Measurements from ENCODE around the gene GALNT9.

GALNT9 gene

DNA sequence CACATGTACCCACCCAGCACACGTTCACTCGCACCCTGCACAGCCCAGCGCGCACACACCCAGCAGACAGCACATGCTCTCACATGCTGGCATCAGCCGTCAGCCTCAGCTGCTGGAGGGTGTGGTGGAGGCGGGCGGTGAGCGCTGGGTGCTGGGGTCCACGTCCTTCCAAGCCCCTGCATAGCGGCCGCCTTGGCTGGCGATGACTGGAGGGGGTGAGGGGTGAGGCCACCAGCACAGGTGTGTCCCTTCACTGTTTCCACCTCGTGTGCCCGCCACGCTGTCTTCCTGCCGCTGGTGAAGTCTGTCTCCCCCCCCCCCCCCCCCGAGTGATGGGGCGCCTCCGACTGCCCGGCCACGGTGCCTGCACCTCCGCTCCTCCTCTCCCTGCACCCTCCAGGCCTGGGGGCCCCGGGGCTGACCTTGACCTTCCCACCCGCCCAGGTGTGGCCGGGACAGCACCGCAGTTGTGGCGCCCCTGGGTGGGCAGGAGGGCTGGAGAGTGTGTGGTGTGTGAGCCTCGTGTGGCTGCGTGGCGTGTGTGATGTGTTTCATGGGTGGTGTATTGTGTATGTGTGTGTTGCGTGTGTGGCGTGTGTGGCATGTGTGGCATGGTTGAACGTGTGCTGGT is 147.7 kb downstream of the GALNT9 start:
- TF ChIP-seq, protein P1, sequence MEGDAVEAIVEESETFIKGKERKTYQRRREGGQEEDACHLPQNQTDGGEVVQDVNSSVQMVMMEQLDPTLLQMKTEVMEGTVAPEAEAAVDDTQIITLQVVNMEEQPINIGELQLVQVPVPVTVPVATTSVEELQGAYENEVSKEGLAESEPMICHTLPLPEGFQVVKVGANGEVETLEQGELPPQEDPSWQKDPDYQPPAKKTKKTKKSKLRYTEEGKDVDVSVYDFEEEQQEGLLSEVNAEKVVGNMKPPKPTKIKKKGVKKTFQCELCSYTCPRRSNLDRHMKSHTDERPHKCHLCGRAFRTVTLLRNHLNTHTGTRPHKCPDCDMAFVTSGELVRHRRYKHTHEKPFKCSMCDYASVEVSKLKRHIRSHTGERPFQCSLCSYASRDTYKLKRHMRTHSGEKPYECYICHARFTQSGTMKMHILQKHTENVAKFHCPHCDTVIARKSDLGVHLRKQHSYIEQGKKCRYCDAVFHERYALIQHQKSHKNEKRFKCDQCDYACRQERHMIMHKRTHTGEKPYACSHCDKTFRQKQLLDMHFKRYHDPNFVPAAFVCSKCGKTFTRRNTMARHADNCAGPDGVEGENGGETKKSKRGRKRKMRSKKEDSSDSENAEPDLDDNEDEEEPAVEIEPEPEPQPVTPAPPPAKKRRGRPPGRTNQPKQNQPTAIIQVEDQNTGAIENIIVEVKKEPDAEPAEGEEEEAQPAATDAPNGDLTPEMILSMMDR (IDR thresholded peaks at IDR 0.05; ENCODE audit: low read depth, low read length, missing control alignments): no peak
- no peak overlapping the region for H3K4me3 ChIP-seq (ENCODE audit: low read depth, low read length)
- in situ Hi-C loops (cut with HindIII; ENCODE audit: low sequenced_read_pairs): no loop called here

DNA sequence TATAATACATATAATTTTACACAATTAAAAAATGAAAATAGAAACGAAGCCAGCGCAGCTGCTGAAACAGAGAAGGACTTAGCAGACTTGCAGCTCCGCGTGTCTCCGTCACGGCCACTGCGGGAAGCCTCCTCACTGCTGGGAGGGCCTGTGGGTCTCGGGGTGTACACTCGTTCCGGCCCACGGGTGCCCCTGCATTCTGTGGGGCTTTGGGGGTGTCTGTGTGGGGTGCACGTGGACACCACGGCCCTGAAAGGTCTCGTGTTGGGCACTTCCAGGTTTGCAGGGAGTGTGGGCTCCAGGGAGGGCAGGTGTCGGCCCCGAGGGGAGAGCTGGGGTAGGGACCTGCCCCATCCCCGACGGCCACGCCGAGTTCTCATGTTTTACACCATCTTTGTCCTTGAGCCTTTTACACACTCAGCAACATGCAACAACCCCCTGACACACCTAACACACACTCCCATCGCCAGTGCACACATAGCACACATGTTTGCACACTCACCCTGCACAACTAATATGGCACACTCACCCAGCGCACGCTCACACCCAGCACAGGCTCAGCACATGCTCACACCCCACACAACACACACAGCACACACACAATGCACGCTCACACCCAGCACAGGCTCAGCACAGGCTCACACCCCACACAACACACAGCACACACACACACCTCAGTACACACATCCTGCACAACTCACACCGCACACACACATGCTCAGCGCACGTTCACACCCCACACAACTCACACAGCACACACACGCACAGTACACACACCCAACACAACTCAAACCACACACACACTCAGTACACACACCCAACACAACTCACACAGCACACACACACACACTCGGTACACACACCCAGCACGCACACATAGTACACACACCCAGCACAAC is 148.5 kb downstream of the GALNT9 start:
- TF ChIP-seq, protein P1 (IDR thresholded peaks at IDR 0.05; ENCODE audit: low read depth, low read length, missing control alignments): no peak
- no peak for DNase-seq (ENCODE audit: low read depth)
- H3K4me3 ChIP-seq (ENCODE audit: low read depth, low read length): no peak overlapping the region
- in situ Hi-C loops (cut with HindIII; ENCODE audit: low sequenced_read_pairs): no loop called here

More for the DNA sequence above, 147.7 kb downstream of the GALNT9 start:
- DNase-seq (ENCODE audit: low read depth): no peak

DNA sequence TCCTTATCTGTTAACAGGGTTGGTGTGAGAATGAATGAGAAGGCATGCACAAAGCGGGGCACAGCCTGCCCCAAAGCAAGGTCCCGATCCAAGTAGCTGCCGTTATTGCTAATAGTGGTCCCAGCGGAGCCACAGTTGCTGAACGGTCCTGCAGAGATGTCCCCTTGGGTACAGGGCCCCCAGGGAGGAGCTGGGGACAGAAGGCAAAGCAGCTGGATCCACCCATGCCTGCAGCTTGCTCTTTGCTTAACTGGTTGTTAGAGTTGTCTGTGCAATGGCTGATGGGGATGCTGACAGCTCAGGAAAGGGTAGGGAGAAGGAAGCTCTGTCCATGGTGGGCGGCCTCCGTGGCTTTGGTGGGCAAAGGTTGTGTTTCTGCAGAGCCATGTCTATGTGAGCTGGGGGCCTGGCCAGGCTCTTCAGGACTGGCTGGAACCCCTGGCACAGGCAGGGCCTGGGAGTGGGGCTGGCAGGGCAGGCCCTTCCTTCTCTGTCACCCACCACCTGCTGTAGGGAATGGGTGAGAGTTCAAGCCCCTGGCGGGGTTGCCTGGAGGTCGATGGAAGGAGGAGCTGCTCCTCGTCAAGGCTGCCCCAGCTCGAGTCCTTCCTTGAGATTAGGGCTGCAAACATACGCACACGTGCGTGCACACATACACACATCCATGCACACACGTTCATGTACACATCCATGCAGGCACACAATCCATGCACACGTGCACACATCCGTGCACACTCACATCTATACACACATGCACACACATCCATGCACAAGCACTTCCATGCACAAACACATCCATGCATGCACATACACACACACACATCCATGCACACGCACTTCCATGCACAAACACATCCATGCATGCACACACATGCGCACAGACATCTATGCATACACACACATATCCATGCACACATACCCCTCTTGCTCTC is 149.7 kb downstream of the GALNT9 start:
- TF ChIP-seq, protein P1 (IDR thresholded peaks at IDR 0.05; ENCODE audit: low read depth, low read length, missing control alignments): no peak
- no peak overlapping the region for H3K4me3 ChIP-seq (ENCODE audit: low read depth, low read length)
- in situ Hi-C loops (cut with HindIII; ENCODE audit: low sequenced_read_pairs): no loop called here
- no peak for DNase-seq (ENCODE audit: low read depth)

DNA sequence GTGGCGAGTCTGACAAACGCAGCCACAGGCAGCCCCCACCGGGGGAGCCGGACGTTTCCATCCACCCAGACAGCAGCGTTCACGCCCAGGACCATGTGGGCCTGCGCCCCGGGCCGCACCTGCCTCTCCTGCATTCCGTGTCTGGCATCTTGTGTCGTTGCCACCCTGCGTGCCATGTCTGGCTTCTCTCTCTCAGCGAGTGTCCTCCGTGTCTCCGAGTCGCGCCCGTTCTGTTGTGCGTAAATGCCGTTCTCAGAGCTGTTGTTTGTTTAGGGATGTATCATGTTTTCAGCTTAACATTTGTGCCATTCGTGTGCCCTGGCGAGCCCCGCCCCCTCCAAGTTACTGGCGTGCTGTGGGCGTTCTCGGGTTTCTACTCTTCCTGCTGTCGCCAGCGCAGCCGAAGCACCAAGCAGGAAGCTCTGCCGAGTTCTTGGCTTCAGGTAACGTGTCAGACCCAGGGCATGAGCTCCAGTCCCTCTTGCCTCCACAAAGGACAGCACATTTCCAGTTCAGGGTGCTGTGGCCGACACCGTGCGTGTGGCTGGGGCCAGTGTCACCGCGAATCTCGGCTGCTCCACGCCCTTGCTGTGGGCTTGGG is 150.5 kb downstream of the GALNT9 start:
- TF ChIP-seq, protein P1 (IDR thresholded peaks at IDR 0.05; ENCODE audit: low read depth, low read length, missing control alignments): no peak
- in situ Hi-C loops (cut with HindIII; ENCODE audit: low sequenced_read_pairs): no loop called here
- no peak for DNase-seq (ENCODE audit: low read depth)
- no peak overlapping the region for H3K4me3 ChIP-seq (ENCODE audit: low read depth, low read length)

DNA sequence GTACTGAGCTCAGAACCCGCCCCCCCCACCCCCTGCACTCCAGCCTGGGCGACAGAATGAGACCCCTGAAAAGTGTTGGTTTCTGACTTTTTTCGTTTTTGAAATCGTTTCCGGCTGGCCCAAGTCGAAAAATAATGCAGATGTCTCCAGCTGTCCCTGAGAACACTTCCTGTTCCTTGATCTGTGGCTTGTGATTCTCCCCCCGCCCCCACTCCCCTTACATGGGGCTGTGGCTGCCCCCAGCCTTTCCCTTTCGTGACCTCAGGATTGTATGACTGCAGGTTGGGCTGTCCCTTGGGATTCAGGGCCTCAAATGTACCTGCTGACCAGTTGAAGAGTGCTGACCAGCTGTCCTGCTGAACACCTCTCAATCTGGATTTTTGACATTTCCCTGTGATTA is 151.1 kb downstream of the GALNT9 start:
- no peak for DNase-seq (ENCODE audit: low read depth)
- no peak overlapping the region for H3K4me3 ChIP-seq (ENCODE audit: low read depth, low read length)
- in situ Hi-C loops (cut with HindIII; ENCODE audit: low sequenced_read_pairs): no loop called here
- TF ChIP-seq, protein P1 (IDR thresholded peaks at IDR 0.05; ENCODE audit: low read depth, low read length, missing control alignments): no peak
